CD14-positive monocyte (primary cell): ENCODE results near the gene DENND1A. TPM values are rescaled to one million over a fixed set of nuclear protein-coding genes. Genes with fewer than 3 reads are reported as not detected.

ENCODE experiments used
- DNase-seq, 3 donors: peaks; one replicate each; pipeline ENCODE4 v3.0.0-alpha.2; 2011 to 2022
- H2AFZ ChIP-seq: 2 replicates; pipeline ENCODE4 v1.6.0; 2012; ENCODE audit warnings: mild to moderate bottlenecking, low read depth, low read length, inconsistent platforms; ENCODE audit not compliant: insufficient read depth, poor library complexity, severe bottlenecking
- H3K27ac ChIP-seq, 2 donors: 1 replicate in 1 of 2; 2 replicates in 1 of 2; pipeline ENCODE4 v1.5.1; 2012 to 2013; ENCODE audit warnings: low read length in 2 of 2, control low read depth in 1 of 2, inconsistent platforms in 1 of 2, low read depth in 1 of 2, mild to moderate bottlenecking in 1 of 2
- H3K27me3 ChIP-seq, 2 donors: one replicate each; pipeline versions ENCODE4 v1.6.0 to v1.6.1; 2011 to 2013; ENCODE audit warnings: low read length in 2 of 2; ENCODE audit not compliant: control insufficient read depth in 2 of 2, insufficient read depth in 2 of 2
- H3K36me3 ChIP-seq, 2 donors: replicated peaks in 1 of 2; 1 replicate in 1 of 2; 2 replicates in 1 of 2; pipeline versions ENCODE4 v1.5.1 to v1.6.1; 2012 to 2013; ENCODE audit warnings: low read length in 2 of 2, control low read depth in 1 of 2, inconsistent platforms in 1 of 2, mild to moderate bottlenecking in 1 of 2; ENCODE audit not compliant: insufficient read depth in 2 of 2, control insufficient read depth in 1 of 2
- H3K4me1 ChIP-seq, 2 donors: 1 replicate in 1 of 2; 2 replicates in 1 of 2; pipeline versions ENCODE4 v1.5.1 to v1.6.1; 2012 to 2013; ENCODE audit warnings: low read length in 2 of 2, control low read depth in 1 of 2, inconsistent platforms in 1 of 2, mild to moderate bottlenecking in 1 of 2, moderate library complexity in 1 of 2; ENCODE audit not compliant: insufficient read depth in 2 of 2, control insufficient read depth in 1 of 2
- H3K4me2 ChIP-seq: replicated peaks from 2 replicates; pipeline ENCODE3; 2012; ENCODE audit warnings: low read length, moderate library complexity, mild to moderate bottlenecking; ENCODE audit not compliant: poor library complexity, severe bottlenecking; ENCODE audit errors: extremely low read depth
- H3K4me3 ChIP-seq, 3 experiments: fragments of 200-600 bp in 1 of 3; sonication (generic) in 1 of 3; replicated peaks in 1 of 3; 1 replicate in 2 of 3; 2 replicates in 1 of 3; pipeline ENCODE4 v1.5.1; 2011 to 2013; ENCODE audit warnings: low read length in 3 of 3, mild to moderate bottlenecking in 3 of 3, control low read depth in 2 of 3, low read depth in 2 of 3, inconsistent platforms in 1 of 3, moderate library complexity in 1 of 3
- H3K79me2 ChIP-seq: 2 replicates; pipeline ENCODE4 v1.6.0; 2012; ENCODE audit warnings: mild to moderate bottlenecking, control low read depth, inconsistent platforms, low read length, moderate library complexity; ENCODE audit not compliant: insufficient read depth
- H3K9ac ChIP-seq: 2 replicates; pipeline ENCODE4 v1.6.0; 2017; ENCODE audit warnings: low read length, mild to moderate bottlenecking; ENCODE audit not compliant: insufficient read depth, poor library complexity, severe bottlenecking
- H3K9me3 ChIP-seq, 2 donors: replicated peaks in 1 of 2; 1 replicate in 1 of 2; 2 replicates in 1 of 2; pipeline versions ENCODE4 v1.5.1 to v1.6.1; 2012 to 2013; ENCODE audit warnings: low read length in 2 of 2, control low read depth in 1 of 2; ENCODE audit not compliant: control insufficient read depth in 1 of 2, insufficient read depth in 1 of 2
- H4K20me1 ChIP-seq: 2 replicates; pipeline ENCODE4 v1.6.0; 2012; ENCODE audit warnings: mild to moderate bottlenecking, low read length, control low read depth, moderate library complexity; ENCODE audit not compliant: insufficient read depth
- H3K27ac Mint-ChIP-seq, 7 donors: one replicate each; pipeline ENCODE4 v1.8.0; 2020; ENCODE audit warnings: mild to moderate bottlenecking in 7 of 7, mixed read lengths in 7 of 7, moderate library complexity in 6 of 7, inconsistent platforms in 2 of 7
- H3K27me3 Mint-ChIP-seq, 3 donors: one replicate each; pipeline ENCODE4 v1.8.0; 2021 to 2022; ENCODE audit warnings: low read depth in 3 of 3, mild to moderate bottlenecking in 3 of 3, mixed read lengths in 3 of 3, moderate library complexity in 3 of 3, inconsistent platforms in 1 of 3
- H3K36me3 Mint-ChIP-seq, 2 donors: one replicate each; pipeline ENCODE4 v1.8.0; 2020; ENCODE audit warnings: mixed read lengths in 2 of 2, inconsistent platforms in 1 of 2, mild to moderate bottlenecking in 1 of 2
- H3K4me1 Mint-ChIP-seq: one replicate; pipeline ENCODE4 v1.8.0; 2020; ENCODE audit warnings: mild to moderate bottlenecking, mixed read lengths
- H3K4me3 Mint-ChIP-seq, 2 donors: one replicate each; pipeline ENCODE4 v1.8.0; 2020; ENCODE audit warnings: mild to moderate bottlenecking in 2 of 2, mixed read lengths in 2 of 2, moderate library complexity in 1 of 2
- H3K9me3 Mint-ChIP-seq, 7 donors: one replicate each; pipeline ENCODE4 v1.8.0; 2020 to 2022; ENCODE audit warnings: mixed read lengths in 7 of 7, mild to moderate bottlenecking in 6 of 7, moderate library complexity in 6 of 7, inconsistent platforms in 2 of 7
- CTCF ChIP-seq: fragments of 200-600 bp; IDR thresholded peaks from one replicate; pipeline ENCODE4 v1.8.0; 2022; ENCODE audit warnings: antibody characterized with exemption, mild to moderate bottlenecking
- WGBS: methylation state at CpG from one replicate; pipeline ENCODE4 v1.1.5; 2013; ENCODE audit warnings: missing lambda C conversion rate; ENCODE audit not compliant: insufficient coverage; 5-methylcytosine and 5-hydroxymethylcytosine counted together
- intact Hi-C, 2 donors: fragments of 100-400 bp; cut with micrococcal nuclease; formaldehyde crosslinking; loops; one replicate each; pipeline versions ENCODE4 v1.15.0 to v1.15.1; 2023
- polyA plus RNA-seq, 3 donors: library from polyadenylated mRNA; depleted of rRNA in 1 of 3; unstranded in 2 of 3; stranded (reverse) in 1 of 3; fragments of 300-500 nt in 2 of 3; fragments of >200 nt in 1 of 3; fragmentation: Illumina TruSeq in 2 of 3; gene quantifications; 1 replicate in 2 of 3; 2 replicates in 1 of 3; pipeline ENCODE4 v1.2.3, GENCODE V29; 2012 to 2021

Gene DENND1A
- polyA plus RNA-seq, 3 donors = 24.8 to 73.0 (median 29.4) TPM

- Mint-ChIP-seq H3K27ac (peak overlapping the region in 1 of 7 donors; percentile 5), H3K27me3 (peaks cover 0 to 2% (median 0%) of the 10 kb centered on the region in 3 donors)
Measured at GRCh38 chr9:123645762-123646161, 284.2 kb downstream of the DENND1A start.

GRCh38 chr9:123645126-123645525 is 284.8 kb downstream of the DENND1A start:
- H3K4me1 Mint-ChIP-seq = no peaks in the 10 kb centered on the region
- Histone ChIP-seq H2AFZ (no peak overlapping the region), H3K27ac (no peak overlapping the region), H3K36me3 (peaks cover 19 to 99% of the 10 kb centered on the region in 2 donors), H3K4me1 (no peaks in the 10 kb centered on the region), H3K9me3 (no peaks in the 10 kb centered on the region), H4K20me1 (peaks cover 82% of the 10 kb centered on the region), H3K9ac (no peak overlapping the region), H3K27me3 (no peaks in the 10 kb centered on the region), H3K4me3 (no peak overlapping the region), H3K4me2 (no peak overlapping the region), H3K79me2 (no peaks in the 10 kb centered on the region)
- DNase-seq = no peak
- no peak overlapping the region for H3K4me3 Mint-ChIP-seq
- peaks cover 0 to 2% (median 0%) of the 10 kb centered on the region in 3 donors for H3K27me3 Mint-ChIP-seq
- intact Hi-C loops = no loop called here
- WGBS = no CpG with 5 or more reads among the region's 4 CpGs
- H3K27ac Mint-ChIP-seq = no peak overlapping the region
- no peak for TF ChIP-seq CTCF
- peaks cover 63 to 74% of the 10 kb centered on the region in 2 donors for H3K36me3 Mint-ChIP-seq
- no peaks in the 10 kb centered on the region for H3K9me3 Mint-ChIP-seq

More at GRCh38 chr9:123645762-123646161, 284.2 kb downstream of the DENND1A start:
- Histone ChIP-seq H3K4me2 (no peak overlapping the region), H3K27ac (no peak overlapping the region), H3K4me3 (no peak overlapping the region), H3K9me3 (no peaks in the 10 kb centered on the region), H4K20me1 (peaks cover 81% of the 10 kb centered on the region), H3K27me3 (no peaks in the 10 kb centered on the region), H3K4me1 (no peaks in the 10 kb centered on the region), H3K36me3 (peaks cover 19 to 99% of the 10 kb centered on the region in 2 donors), H3K79me2 (no peaks in the 10 kb centered on the region), H3K9ac (no peak overlapping the region), H2AFZ (no peak overlapping the region)
- TF ChIP-seq CTCF = no peak
- Mint-ChIP-seq H3K4me1 (no peaks in the 10 kb centered on the region), H3K36me3 (peaks cover 66 to 80% of the 10 kb centered on the region in 2 donors), H3K4me3 (no peak overlapping the region), H3K9me3 (no peaks in the 10 kb centered on the region)
- intact Hi-C loops = no loop called here
- DNase-seq = no peak
- WGBS = 100% methylated on average over 6 of the region's 9 CpGs
